HepG2 (cell line): Measurements from ENCODE around the gene NDUFB6. TPM values are rescaled to one million over a fixed set of nuclear protein-coding genes. Genes with fewer than 3 reads are reported as not detected.

Experiments
- ATF3 ChIP-seq: sonication (generic); formaldehyde crosslinking; IDR thresholded peaks from 2 replicates; pipeline ENCODE4 v1.4.0; 2020; ENCODE audit warnings: missing genetic modification reagents
- CENPX ChIP-seq: sonication (generic); formaldehyde crosslinking; IDR thresholded peaks from 2 replicates; pipeline ENCODE4 v1.9.0; 2021; ENCODE audit warnings: mild to moderate bottlenecking, missing genetic modification reagents, moderate library complexity
- KMT2A ChIP-seq: sonication (generic); formaldehyde crosslinking; IDR thresholded peaks from 2 replicates; pipeline ENCODE4 v1.4.0; 2020; ENCODE audit warnings: missing genetic modification reagents
- MIXL1 ChIP-seq: IDR thresholded peaks from 2 replicates; pipeline ENCODE4 v1.6.1; 2016
- PAWR ChIP-seq: sonication (generic); formaldehyde crosslinking; IDR thresholded peaks from 2 replicates; pipeline ENCODE4 v1.4.0; 2020; ENCODE audit warnings: missing genetic modification reagents, mild to moderate bottlenecking, borderline replicate concordance
- PRPF4 ChIP-seq: fragments of 200-400 bp; formaldehyde crosslinking; IDR thresholded peaks from 2 replicates; pipeline ENCODE4 v1.6.1; 2016; ENCODE audit warnings: low read length, low read depth; ENCODE audit not compliant: poor library complexity, severe bottlenecking
- SIN3A ChIP-seq: IDR thresholded peaks from 2 replicates; pipeline ENCODE4 v1.6.1; 2011; ENCODE audit warnings: low read depth, mild to moderate bottlenecking, control low read depth, low read length, borderline replicate concordance
- SMC3 ChIP-seq: IDR thresholded peaks from 2 replicates; pipeline ENCODE4 v1.6.1; 2011; ENCODE audit warnings: low read length, improper control_type of control experiment
- SOX6 ChIP-seq, 2 experiments: fragments of 450-650 bp in 1 of 2; sonication (generic) in 1 of 2; formaldehyde crosslinking in 1 of 2; IDR thresholded peaks; 2 replicates each; pipeline versions ENCODE4 v1.4.0 to v1.6.1; 2017 to 2020; ENCODE audit warnings: antibody characterized with exemption in 1 of 2, mild to moderate bottlenecking in 1 of 2, missing genetic modification reagents in 1 of 2
- SP140L ChIP-seq: sonication (generic); formaldehyde crosslinking; IDR thresholded peaks from 2 replicates; pipeline ENCODE4 v1.4.0; 2020; ENCODE audit warnings: missing genetic modification reagents, borderline replicate concordance
- TEAD2 ChIP-seq: sonication (generic); formaldehyde crosslinking; IDR thresholded peaks from 2 replicates; pipeline ENCODE4 v1.9.0; 2021; ENCODE audit warnings: missing genetic modification reagents
- WIZ ChIP-seq: sonication (generic); formaldehyde crosslinking; IDR thresholded peaks from 2 replicates; pipeline ENCODE4 v1.5.1; 2020; ENCODE audit warnings: mild to moderate bottlenecking, missing genetic modification reagents
- ZMAT5 ChIP-seq: sonication (generic); formaldehyde crosslinking; IDR thresholded peaks from 2 replicates; pipeline ENCODE4 v1.5.0; 2020; ENCODE audit warnings: mild to moderate bottlenecking, low read depth, missing genetic modification reagents, borderline replicate concordance
- ZNF275 ChIP-seq: sonication (generic); formaldehyde crosslinking; IDR thresholded peaks from 2 replicates; pipeline ENCODE4 v1.8.0; 2022; ENCODE audit warnings: missing genetic modification reagents, mild to moderate bottlenecking, inconsistent platforms, borderline replicate concordance
- ZNF280D ChIP-seq: sonication (generic); formaldehyde crosslinking; IDR thresholded peaks from 2 replicates; pipeline ENCODE4 v1.5.1; 2020; ENCODE audit warnings: mild to moderate bottlenecking, missing genetic modification reagents
- ZNF546 ChIP-seq: sonication (generic); formaldehyde crosslinking; conservative IDR thresholded peaks from 2 replicates; pipeline ENCODE4 v1.8.1; 2023; ENCODE audit warnings: mild to moderate bottlenecking, missing genetic modification reagents
- ZNF549 ChIP-seq: sonication (generic); formaldehyde crosslinking; IDR thresholded peaks from 2 replicates; pipeline ENCODE4 v1.5.0; 2020; ENCODE audit warnings: missing genetic modification reagents
- ZNF577 ChIP-seq: sonication (generic); formaldehyde crosslinking; IDR thresholded peaks from 2 replicates; pipeline ENCODE4 v1.4.0; 2020; ENCODE audit warnings: mild to moderate bottlenecking, low read depth, missing genetic modification reagents, borderline replicate concordance
- ZNF615 ChIP-seq: sonication (generic); formaldehyde crosslinking; IDR thresholded peaks from 2 replicates; pipeline ENCODE4 v1.5.0; 2020; ENCODE audit warnings: mild to moderate bottlenecking, missing genetic modification reagents, borderline replicate concordance
- ZNF75D ChIP-seq: sonication (generic); formaldehyde crosslinking; IDR thresholded peaks from 2 replicates; pipeline ENCODE4 v1.8.1; 2023; ENCODE audit warnings: missing genetic modification reagents, mild to moderate bottlenecking, borderline replicate concordance
- ZNF784 ChIP-seq: sonication (generic); formaldehyde crosslinking; IDR thresholded peaks from 2 replicates; pipeline ENCODE4 v1.5.1; 2020; ENCODE audit warnings: missing genetic modification reagents, mild to moderate bottlenecking, borderline replicate concordance
- ZZZ3 ChIP-seq: sonication (generic); formaldehyde crosslinking; IDR thresholded peaks from 2 replicates; pipeline ENCODE4 v1.4.0; 2020; ENCODE audit warnings: missing genetic modification reagents, mild to moderate bottlenecking, borderline replicate concordance
- polyA plus RNA-seq, 8 experiments: library from polyadenylated mRNA; depleted of rRNA in 3 of 8; stranded (reverse) in 7 of 8; unstranded in 1 of 8; fragments of >200 nt; fragmentation: Illumina TruSeq in 4 of 8; extraction: Trizol in 4 of 8; gene quantifications; 2 replicates each; pipeline versions ENCODE4 v1.2.1 to v1.2.3, GENCODE V29; 2011 to 2016; ENCODE audit warnings: low read depth in 4 of 8, missing spikeins in 1 of 8, mixed read lengths in 1 of 8; ENCODE audit not compliant: insufficient read depth in 1 of 8
- total RNA-seq, 5 experiments: library from RNA; depleted of rRNA; stranded (reverse); fragments of >200 nt; fragmentation: Illumina TruSeq; extraction: Trizol; gene quantifications; 2 replicates each; pipeline ENCODE4 v1.2.3, GENCODE V29; 2016; ENCODE audit warnings: low read depth in 1 of 5

The NDUFB6 gene
- total and polyA plus RNA-seq, 2 of the 13 experiments (the other 11 are each of a cell fraction or from before 2014, with no cell fraction given): 31.2 to 81.9 TPM

GRCh38 chr9:32524892-32525708 is 47.9 kb downstream of the NDUFB6 start (continued):
- TF ChIP-seq PAWR (CRISPR knock-in tag): no peak
- no peak for TF ChIP-seq ZNF275 (CRISPR knock-in tag)
- 0 out of 2 replicates have a peak, but pooled peaks have one; percentile 4 for TF ChIP-seq ZNF784 (CRISPR knock-in tag)
- no peak for TF ChIP-seq ZNF280D (CRISPR knock-in tag)
- no peak for TF ChIP-seq ATF3 (CRISPR knock-in tag)
- no peak for TF ChIP-seq SOX6 (IDR thresholded peaks at IDR 0.05)
- peak; percentile 23 for TF ChIP-seq SOX6 (CRISPR knock-in tag; IDR thresholded peaks at IDR 0.05)
- TF ChIP-seq SP140L (CRISPR knock-in tag): no peak
- TF ChIP-seq CENPX (CRISPR knock-in tag): no peak
- no peak for TF ChIP-seq SIN3A
- TF ChIP-seq WIZ: no peak
- no peak for TF ChIP-seq ZNF615 (CRISPR knock-in tag)
- no peak for TF ChIP-seq TEAD2
- 0 out of 2 replicates have a peak, but pooled peaks have one; percentile 39 for TF ChIP-seq KMT2A (CRISPR knock-in tag)
- TF ChIP-seq ZZZ3 (CRISPR knock-in tag): no peak
- TF ChIP-seq ZNF75D (CRISPR knock-in tag): no peak
- TF ChIP-seq ZNF546: no peak
- no peak for TF ChIP-seq PRPF4
- no peak for TF ChIP-seq ZNF549
- TF ChIP-seq ZNF577 (CRISPR knock-in tag): no peak
- no peak for TF ChIP-seq MIXL1
- TF ChIP-seq ZMAT5 (CRISPR knock-in tag): no peak
- no peak for TF ChIP-seq SMC3
